Cardiac muscle cell (in vitro differentiated cells and primary cell): ENCODE results near the gene CD55. TPM values are rescaled to one million over a fixed set of nuclear protein-coding genes. Genes with fewer than 3 reads are reported as not detected.

Experiments used
- DNase-seq, 2 donors: peaks; one replicate each; pipeline versions ENCODE4 v3.0.0 to v3.0.0-alpha.2; 2010 to 2017; ENCODE audit warnings: low read depth in 1 of 2, low spot score in 1 of 2
- H3K27ac ChIP-seq: fragments of 200-600 bp; sonication (generic); 2 replicates; pipeline ENCODE4 v1.5.1; 2016
- H3K27me3 ChIP-seq: fragments of 200-600 bp; sonication (generic); 2 replicates; pipeline ENCODE4 v1.6.0; 2016; ENCODE audit warnings: control low read depth
- H3K36me3 ChIP-seq: fragments of 200-600 bp; sonication (generic); 2 replicates; pipeline ENCODE4 v1.5.1; 2016; ENCODE audit warnings: control low read depth
- H3K4me1 ChIP-seq: fragments of 200-600 bp; sonication (generic); 2 replicates; pipeline ENCODE4 v1.8.1; 2017; ENCODE audit warnings: low read depth, mild to moderate bottlenecking, mixed run types
- H3K4me3 ChIP-seq: fragments of 200-600 bp; sonication (generic); 2 replicates; pipeline ENCODE4 v1.5.1; 2016; ENCODE audit warnings: mild to moderate bottlenecking
- H3K9me3 ChIP-seq: fragments of 200-600 bp; sonication (generic); 2 replicates; pipeline ENCODE4 v1.5.1; 2017; ENCODE audit warnings: low read depth, mild to moderate bottlenecking, control low read depth
- polyA plus RNA-seq: library from polyadenylated mRNA; unstranded; fragments of >200 nt; fragmentation: Nextera tagmentation; extraction: Ambion mirVana; gene quantifications from 2 replicates; pipeline ENCODE4 v1.2.1, GENCODE V29; 2016
- total RNA-seq: library from RNA; depleted of rRNA; stranded (reverse); fragments of >200 nt; gene quantifications from 2 replicates; pipeline ENCODE4 v1.2.3, GENCODE V29; 2016
- TF ChIP-seq, protein P1 (sequence below): IDR thresholded peaks from 2 replicates; pipeline ENCODE4 v1.5.1; 2012; ENCODE audit warnings: low read depth, mild to moderate bottlenecking, low read length

Gene CD55
- total and polyA plus RNA-seq, 2 experiments from 2014 or later: 19.4 to 20.3 TPM

DNA sequence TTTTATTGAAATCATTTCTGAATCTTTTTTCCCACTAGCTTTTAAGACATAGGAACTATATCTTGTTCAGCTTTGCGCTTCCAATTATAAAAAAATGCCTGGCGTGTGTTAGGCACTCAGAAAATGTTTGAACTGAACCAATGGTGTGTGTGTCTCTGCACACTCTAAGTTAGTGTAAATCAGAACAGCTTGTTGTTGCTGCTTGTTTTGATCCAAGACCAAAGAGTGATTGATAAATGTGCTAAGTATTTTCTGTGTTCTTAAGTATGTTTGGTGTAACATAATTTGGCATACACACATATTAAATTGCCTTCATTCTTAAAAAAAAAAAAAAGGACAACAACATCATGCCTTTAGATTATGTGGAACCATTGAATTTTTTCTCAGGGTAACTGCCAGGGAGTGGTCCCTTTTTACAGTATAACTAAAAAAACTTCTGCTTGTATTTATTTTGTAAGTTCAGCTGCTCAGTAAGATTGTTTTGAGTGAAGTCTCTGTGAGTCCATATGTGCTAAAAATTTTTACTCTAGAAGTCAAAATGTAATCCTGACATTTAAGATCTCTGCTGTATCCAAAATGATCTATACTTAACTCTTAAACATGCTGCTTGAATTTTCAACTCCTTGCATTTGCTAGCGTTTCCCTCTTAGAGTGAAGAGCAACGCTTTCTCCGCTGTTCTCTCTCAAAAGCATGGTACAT is 8.7 kb downstream of the CD55 start:
- no peak for DNase-seq
- no peaks in the 10 kb centered on the region for H3K27me3 ChIP-seq

DNA sequence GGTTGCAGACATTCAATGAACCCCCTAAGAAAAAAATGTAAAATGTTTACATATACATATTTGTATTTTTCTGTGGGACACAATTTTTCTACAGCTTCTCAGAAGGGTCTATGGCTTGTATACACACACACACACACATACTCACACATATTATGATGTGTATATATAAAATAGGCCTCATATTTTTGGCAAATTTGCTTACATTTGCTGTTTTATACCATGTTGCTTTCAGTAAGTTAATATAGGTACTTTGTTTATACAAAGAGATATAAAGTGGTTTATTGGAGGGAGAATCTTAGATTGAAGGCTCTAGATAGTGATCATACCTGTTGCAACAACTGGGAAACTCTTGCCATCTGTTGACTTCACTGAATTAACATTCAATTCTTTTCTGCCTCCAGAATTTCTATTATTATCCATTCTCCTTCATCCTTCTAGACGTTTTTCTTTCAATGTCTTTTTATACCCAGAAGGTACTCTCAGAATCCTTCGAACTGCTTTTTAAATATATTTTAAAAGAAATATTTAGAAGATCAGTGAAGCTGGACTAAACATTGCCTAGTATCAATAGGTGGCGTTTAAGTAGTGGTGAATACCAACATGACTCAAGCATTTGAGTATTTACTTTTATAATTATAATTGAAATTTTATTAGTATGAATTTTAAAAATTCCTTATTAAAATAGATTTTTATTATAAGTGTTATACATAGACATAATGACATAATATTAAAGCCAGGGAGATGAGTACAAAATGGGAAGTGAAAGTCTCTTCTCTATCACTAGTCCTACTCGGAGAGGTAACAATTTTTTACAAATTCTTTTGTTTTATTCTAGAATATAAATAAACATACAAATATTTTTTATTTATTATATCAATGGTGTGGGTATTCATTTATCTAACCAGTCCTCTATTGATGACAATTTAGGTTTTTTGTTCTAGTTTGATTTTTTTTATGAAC is 10.2 kb downstream of the CD55 start:
- peaks cover 24% of the 10 kb centered on the region for H3K36me3 ChIP-seq
- no peak for DNase-seq
- no peaks in the 10 kb centered on the region for H3K9me3 ChIP-seq
- no peak overlapping the region for H3K4me3 ChIP-seq
- H3K27me3 ChIP-seq: no peaks in the 10 kb centered on the region
- no peaks in the 10 kb centered on the region for H3K4me1 ChIP-seq
- no peak overlapping the region for H3K27ac ChIP-seq
- TF ChIP-seq, protein P1, sequence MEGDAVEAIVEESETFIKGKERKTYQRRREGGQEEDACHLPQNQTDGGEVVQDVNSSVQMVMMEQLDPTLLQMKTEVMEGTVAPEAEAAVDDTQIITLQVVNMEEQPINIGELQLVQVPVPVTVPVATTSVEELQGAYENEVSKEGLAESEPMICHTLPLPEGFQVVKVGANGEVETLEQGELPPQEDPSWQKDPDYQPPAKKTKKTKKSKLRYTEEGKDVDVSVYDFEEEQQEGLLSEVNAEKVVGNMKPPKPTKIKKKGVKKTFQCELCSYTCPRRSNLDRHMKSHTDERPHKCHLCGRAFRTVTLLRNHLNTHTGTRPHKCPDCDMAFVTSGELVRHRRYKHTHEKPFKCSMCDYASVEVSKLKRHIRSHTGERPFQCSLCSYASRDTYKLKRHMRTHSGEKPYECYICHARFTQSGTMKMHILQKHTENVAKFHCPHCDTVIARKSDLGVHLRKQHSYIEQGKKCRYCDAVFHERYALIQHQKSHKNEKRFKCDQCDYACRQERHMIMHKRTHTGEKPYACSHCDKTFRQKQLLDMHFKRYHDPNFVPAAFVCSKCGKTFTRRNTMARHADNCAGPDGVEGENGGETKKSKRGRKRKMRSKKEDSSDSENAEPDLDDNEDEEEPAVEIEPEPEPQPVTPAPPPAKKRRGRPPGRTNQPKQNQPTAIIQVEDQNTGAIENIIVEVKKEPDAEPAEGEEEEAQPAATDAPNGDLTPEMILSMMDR: no peak

More for the DNA sequence above, 8.7 kb downstream of the CD55 start:
- Histone ChIP-seq H3K27ac (no peak overlapping the region), H3K9me3 (no peaks in the 10 kb centered on the region), H3K4me3 (no peak overlapping the region), H3K4me1 (no peaks in the 10 kb centered on the region), H3K36me3 (peaks cover 35% of the 10 kb centered on the region)
- TF ChIP-seq, protein P1: no peak

DNA sequence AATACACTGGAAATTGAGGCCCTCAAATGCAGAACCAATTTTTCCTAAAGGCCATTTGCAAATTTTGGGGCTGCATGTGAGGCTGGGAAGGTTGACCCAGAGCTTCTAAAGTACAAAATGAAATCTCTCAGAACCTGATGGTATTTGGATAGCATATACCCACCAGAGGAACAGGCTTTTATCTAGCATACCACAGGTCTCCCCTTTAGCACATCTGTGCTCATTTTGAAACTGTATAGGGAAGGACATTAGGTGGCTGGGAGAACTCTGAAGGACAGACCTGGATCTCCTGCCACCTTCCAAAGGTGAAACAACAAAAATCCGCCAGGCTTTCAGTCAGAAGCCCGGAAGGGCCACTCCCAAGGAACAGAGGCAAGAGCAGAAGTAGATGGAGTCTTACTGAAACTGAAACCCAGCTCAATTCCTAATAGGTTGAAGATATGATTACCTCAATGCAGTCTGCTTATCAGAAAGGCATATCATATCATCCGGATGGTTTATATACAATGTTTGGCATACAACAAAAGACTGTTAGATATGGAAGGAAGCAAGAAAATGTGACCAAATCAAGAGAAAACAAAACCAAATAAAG is 11.6 kb downstream of the CD55 start:
- Histone ChIP-seq H3K4me1 (no peaks in the 10 kb centered on the region), H3K36me3 (peaks cover 18% of the 10 kb centered on the region), H3K27ac (no peak overlapping the region), H3K27me3 (no peaks in the 10 kb centered on the region), H3K4me3 (no peak overlapping the region), H3K9me3 (no peaks in the 10 kb centered on the region)
- no peak for DNase-seq
- TF ChIP-seq, protein P1: no peak

DNA sequence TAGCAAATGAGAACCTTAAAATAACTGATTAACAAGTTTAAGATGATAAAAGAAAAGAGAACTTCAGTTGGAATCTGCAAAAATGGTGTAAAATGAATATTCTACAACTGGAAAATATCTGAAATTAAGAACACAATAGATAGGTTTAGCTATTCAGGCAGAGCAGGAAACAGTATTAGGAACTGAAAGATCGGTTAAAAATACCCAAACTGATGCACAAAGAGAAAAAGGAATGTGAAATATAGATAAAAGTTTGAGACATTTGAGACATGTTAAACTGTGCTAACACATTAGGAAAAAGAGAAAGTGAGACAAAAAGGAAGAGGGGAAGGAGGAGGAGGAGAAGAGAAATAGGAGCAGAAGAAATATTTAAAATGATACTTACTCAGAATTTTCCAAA is 12.1 kb downstream of the CD55 start:
- Histone ChIP-seq H3K27ac (no peak overlapping the region), H3K9me3 (no peaks in the 10 kb centered on the region), H3K4me3 (no peak overlapping the region), H3K4me1 (no peaks in the 10 kb centered on the region), H3K36me3 (peaks cover 20% of the 10 kb centered on the region), H3K27me3 (no peaks in the 10 kb centered on the region)
- TF ChIP-seq, protein P1: no peak
- DNase-seq: no peak

DNA sequence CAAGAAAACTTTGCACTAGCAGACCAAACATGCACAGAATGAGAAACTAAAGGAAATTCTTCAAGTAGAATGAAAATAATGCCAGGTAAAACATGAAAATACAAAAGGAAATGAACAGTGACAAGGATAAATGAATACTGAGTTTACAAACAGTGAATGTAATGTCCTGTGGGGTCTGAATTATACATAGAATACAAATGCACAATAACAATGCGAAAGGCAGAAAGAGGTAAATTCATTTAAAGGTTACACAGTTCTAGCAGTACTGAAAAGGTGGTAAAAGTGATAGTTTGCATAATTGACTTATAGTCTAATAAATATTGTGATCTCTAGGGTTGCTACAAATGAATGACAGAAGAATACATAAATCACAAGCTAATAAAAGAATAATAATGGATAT is 12.9 kb downstream of the CD55 start:
- DNase-seq: no peak
- Histone ChIP-seq H3K36me3 (peaks cover 21% of the 10 kb centered on the region), H3K9me3 (no peaks in the 10 kb centered on the region), H3K4me3 (no peak overlapping the region), H3K27ac (no peak overlapping the region), H3K4me1 (no peaks in the 10 kb centered on the region), H3K27me3 (no peaks in the 10 kb centered on the region)
- TF ChIP-seq, protein P1: no peak
